NCI-H1092 (cell line): ENCODE data around the gene LGALS3BP.

Experiments used
- DNase-seq: peaks from one replicate; lab custom pipeline; 2025; lab: John Stamatoyannopoulos, UW

The LGALS3BP gene

GRCh38 chr17:78937561-78937960 lies 42.2 kb downstream of the LGALS3BP start:
- no peak for DNase-seq

GRCh38 chr17:78935419-78936323 lies 44.1 kb downstream of the LGALS3BP start:
- no peak for DNase-seq

DNA sequence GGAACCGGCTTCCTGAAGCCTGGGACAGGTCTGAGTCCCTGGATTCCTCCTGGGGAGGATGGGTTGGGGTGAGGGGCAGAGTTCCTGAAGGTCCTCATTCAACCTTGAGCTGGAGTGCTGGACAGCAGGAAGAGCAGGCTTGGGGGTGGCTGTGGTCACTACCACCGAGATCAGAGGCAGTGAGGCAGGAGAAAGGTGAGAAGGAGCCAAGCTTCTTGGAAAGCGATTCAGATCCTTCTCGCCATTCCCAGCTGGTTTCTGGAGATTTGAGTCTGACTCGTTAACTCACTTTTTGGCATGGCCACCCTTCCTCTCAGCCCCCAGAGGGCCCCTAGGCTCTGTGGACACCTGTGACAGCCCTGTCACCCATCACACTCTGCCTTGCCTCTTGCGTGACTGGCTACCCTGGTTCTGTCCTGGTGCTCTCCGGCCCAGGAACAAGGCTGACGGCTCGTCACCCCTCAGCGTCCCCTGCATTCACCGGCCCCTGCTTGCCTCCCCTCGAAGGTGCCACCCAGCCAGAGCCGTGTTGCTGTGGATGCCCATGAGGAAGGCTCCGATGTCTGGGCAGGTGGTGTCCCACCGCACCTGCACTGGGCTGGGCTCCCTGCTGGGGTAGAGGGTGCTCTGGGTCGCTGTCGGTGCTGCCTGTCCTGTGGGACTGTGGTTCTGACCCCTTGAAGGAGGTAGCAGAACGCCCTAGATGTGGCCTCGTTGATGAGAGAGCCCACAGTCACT lies 44.9 kb downstream of the LGALS3BP start:
- DNase-seq, result no peak

- DNase-seq, result peak; percentile 74
These were observed 45.7 kb downstream of the LGALS3BP start for GRCh38 chr17:78933959-78934568.

DNA sequence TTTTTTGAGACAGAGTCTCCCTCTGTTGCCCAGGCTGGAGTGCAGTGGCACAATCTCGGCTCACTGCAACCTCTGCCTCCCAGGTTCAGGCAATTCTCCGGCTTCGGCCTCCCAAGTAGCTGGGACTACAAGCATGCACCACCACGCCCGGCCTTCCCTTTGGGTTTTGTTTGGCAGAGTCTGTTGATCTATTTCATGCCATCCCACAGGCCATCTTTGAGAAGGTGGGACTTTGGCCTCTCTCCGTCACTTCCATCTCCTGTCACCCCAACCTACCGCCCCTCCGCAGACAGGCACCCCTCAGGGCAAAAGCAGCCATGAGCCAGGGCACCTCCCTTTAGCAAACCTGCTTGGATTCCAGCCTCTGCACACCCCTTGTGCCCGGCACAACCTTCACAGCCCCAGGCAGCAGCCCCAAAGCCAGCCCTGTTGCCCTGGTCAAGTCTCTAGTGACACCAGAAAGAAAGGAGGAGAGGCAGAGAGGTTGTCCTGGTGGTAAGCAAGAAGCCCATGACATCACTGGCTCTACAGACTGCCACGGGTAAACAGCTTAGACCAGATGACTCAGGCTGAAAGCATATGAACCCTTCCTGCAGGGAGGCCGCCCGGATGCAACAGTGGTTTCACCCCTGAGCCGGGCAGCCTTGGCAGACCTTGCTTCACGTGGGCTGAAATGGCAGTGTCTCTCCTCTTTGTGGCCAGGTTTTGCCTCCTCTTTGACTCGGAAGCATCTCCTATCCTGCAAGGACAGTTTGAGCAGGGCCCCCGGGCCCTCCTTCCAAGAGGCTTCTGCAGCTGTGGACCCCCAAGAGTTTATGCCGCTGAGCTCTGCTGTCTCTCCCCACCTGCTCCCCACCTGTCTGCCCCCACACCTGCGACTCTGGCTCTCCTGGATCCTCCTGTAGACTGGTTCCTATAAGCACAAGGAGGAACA lies 46.4 kb downstream of the LGALS3BP start:
- no peak for DNase-seq

DNA sequence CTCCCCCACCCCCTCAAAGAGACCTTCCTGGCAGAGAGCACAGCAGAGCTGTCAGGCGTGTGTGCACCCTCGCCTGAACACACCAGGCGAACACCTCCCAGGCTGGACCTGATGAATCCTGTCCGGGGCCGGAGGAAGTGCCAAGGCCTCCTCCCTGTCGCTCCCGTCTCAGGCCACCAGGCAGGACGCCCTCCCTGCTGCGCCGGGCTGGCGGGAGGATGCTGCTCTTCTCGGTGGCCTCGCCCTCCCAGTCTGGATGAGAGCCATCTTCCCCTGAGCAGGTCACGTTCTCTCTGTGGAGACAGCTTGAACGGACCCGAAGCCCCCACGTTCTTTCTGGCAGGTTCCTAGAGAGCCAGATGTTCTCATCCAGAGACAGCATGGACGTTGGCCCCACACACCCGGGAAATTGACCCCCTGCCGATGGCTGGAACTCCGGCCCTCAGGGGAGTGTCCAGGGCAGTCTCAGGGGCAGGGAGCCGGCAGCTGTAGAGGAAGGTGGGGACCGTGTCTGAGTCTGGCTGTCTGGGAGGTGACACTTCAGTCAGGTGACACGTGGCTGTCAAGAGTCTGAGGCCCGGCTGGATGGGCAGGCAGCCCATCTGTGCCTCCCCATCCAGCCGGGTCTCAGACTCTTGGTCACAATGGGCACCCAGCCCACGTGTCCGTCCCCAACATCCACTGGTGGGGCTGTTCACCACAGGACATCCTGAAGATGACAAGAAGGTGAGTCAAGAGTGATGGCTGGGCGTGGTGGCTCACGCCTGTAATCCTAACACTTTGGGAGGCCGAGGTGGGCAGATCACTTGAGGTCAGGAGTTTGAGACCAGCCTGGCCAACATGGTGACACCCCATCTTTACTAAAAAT lies 49.6 kb downstream of the LGALS3BP start:
- DNase-seq, result no peak

- DNase-seq, result no peak
These were observed 53.8 kb downstream of the LGALS3BP start for GRCh38 chr17:78925662-78926555.

DNA sequence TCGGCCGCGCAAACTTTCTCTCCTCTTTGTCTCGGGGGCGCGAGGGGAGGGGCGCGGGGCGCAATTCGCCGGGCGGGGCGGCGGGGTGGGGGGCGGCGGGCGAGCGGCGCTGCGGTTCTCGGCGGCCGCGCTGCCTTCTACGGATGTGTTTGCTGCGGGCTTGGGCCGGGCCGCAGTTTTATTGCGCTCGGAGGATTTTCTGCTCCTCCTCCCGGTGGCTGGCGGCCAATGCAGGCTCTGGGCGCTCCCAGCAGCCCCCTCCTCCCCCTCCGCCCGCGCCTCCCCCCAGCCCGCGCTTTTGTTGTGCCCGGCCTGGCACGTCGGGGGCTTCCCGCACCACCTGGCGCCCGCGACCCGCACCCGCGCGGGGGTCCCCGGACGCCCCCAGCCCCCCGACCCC lies 54.5 kb downstream of the LGALS3BP start, which contains the start of gene TIMP2:
Gene TIMP2 (minus strand): TSS at position 154 of the 400 bp plus-strand sequence. CDS start 299 bp downstream, outside the sequence.
- DNase-seq, result peak; percentile 77

GRCh38 chr17:78924481-78925151 lies 55.1 kb downstream of the LGALS3BP start:
- no peak for DNase-seq

DNA sequence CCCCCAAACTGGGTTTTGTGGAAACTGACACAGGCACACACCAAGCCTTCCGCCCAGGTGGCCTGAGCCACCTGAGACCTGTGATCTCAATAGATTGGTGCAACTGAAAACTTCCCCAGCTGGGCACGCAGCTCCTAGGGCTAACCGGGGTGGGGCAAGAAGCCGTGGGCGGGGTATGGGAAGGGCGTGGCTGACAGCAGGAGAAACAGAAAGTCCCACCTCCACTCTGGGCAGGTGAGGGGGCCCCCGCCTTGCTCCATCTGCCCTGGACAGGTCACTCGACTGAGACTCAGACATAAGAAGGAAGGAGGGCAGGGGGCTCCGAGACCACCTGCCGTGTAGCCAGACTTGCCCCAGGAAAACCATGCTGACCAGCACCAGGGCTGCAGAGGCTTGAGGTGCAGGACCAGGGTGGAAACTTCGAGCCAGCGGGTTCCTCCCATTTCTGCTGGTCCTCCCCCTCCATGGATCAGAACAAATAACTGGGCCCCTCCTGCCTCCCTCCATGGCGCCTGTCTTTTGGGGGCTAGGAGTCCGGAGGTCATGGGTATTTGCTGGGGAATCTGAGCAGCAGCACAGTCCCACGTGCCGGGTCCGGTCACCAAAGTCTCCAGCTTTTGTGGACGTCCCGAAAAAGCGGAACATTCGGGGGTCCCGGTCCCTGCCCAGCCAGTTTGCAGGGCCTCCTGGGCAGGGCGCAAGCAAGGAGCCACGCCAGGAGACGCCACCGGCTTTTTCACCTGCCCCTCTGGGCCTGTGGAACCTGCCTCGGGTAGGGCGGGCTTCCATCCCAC lies 55.9 kb downstream of the LGALS3BP start:
- no peak for DNase-seq

- DNase-seq, result no peak
These were observed 56.8 kb downstream of the LGALS3BP start for GRCh38 chr17:78922816-78923498.

GRCh38 chr17:78921437-78921971 lies 58.2 kb downstream of the LGALS3BP start:
- no peak for DNase-seq
